GM19468 (cell line): Measurements from ENCODE around the gene TNFAIP2.

Source experiments
- ATAC-seq: cut with Tn5 transposase; IDR thresholded peaks from one replicate; pipeline ENCODE4 v1.9.1; 2021; ENCODE audit warnings: mild to moderate bottlenecking, moderate library complexity, moderate number of reproducible peaks; ENCODE audit not compliant: unreplicated experiment; ENCODE audit errors: extremely low read depth

TNFAIP2 gene

GRCh38 chr14:103132381-103133209 lies 9.3 kb downstream of the TNFAIP2 start:
- no peak for ATAC-seq

- no peak for ATAC-seq
Observed at GRCh38 chr14:103133210-103134140, 10.2 kb downstream of the TNFAIP2 start.

DNA sequence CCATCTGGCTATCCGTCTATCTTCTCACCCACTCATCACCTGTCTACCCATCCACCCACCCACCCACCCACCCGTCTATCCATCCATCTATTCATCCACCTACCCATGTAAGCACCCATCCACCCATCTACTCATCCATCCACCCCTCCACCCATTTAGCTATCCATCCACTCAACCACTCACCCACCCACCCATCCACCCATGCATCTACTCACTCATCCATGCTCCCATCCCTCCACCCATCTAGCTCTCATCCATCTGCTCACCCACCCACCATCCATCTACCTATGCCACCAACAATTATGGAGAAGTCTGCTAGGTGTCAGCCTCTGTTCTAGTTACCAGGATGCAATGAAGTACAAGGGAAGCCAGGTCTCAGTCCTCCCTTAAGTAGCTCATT lies 11.1 kb downstream of the TNFAIP2 start:
- no peak for ATAC-seq

- ATAC-seq: no peak
Observed at GRCh38 chr14:103134919-103135318, 11.7 kb downstream of the TNFAIP2 start.

DNA sequence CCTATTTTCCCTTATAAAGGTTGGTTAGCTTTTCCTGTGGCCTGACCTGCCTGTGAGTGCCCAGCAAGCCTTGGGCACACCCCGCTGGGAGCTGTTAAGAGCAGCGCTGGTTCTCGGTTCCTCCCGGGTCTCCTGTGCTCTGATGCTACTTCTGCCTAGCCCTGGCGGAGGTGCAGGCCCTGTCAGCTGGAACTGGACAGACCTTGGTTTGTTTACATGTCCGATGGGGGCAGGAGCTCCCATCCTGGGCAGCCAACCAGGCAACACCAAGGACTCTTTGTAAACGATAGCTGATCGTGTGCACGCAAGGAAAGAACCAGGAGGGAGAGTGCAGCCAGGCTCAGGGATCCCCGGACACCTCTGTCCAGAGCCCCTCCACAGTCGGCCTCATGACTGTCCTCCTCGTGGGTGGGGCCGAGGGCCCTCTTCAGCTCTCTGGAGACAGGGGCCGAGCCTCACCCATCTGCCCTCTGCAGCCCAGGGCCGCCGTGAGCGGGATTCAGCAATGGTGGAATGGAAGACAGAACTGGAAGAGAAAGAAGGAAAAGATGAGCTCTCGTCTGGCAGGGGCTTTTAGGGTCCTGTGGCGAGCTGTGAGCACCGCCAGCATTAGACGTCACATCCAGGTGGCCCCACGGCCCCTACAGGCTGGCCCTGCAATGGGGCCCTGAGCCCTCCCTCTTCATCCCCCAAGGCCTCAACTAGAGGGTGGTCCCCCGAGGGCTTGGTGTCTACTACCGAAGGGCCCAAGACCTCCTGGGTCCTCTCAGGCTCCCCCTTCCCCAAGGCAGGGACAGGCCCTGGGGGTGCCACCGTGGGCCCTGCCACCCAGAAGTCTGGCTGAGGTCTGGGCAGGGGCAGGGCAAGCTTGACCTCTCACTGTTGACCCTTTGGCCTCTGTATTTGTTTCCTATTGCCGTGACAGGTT lies 12.3 kb downstream of the TNFAIP2 start:
- ATAC-seq: no peak

DNA sequence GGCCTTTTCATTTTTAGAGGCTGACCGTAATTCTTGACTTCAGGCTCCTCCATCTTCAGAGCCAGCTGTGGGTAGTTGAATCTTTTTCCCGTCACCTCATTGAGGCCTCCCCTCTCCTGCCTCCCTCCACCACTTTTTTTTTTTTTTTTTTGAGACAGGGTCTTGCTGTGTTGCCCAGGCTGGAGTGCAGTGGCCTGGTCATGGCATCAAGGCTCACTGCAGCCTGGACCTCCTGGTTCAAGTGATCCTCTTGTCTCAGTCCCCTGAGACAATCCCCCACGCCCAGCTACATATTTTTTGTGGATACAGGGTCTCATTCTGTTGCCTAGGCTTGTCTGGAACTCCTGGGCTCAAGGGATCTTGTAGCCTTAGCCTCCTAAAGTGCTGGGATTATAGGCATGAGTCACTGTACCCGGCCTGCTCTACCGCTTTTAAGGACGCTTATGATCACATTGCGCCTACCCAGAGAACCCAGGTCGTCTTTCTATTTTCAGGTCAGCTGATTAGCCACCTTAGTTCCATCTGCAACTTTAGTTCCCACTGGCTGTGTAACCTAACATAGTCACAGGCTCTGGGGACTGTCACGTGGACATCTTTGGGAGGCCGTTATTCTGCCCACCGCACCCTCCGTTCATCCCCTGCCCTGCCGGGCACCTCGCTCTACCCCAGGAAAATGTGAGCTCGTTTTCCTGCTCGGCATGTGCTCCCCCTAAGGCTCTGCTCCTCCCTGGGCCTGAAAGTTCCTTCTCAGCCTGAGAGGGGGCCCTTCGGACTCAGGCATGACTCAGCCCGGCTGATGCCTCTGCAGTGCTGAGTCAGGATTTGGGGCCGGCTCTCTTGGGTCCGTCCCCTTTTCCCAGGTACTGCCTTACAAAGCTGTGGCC lies 13.4 kb downstream of the TNFAIP2 start:
- no peak for ATAC-seq

DNA sequence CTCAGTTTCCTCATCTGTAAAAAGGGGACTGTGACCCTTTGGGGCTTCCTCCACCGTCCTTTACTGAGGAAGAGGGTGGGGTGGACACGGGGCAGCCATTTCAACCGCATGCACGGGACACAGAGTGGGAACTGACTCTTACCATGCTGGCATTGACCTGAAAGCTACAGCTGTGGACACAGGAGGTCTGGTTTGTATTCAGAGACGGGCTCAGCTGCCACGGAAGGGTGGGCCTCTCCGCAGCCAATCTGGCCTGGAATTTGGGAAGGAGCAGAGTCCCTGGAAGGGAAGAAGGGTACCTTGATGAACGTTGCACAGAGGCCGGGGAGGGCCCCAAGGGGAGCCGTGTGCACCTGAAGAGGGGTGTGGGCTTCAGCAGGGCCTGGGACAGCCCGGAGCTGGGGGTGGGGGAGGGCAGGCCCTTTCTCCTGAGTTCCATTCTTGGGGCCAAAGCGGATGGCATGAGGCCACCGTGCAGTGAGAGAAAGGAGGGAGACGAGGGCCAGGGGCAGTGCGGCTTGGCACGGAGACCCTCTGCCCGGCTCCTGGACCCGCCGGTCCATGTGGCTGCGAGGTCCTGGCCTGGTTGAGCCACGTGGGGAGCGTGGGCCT lies 14.5 kb downstream of the TNFAIP2 start:
- no peak for ATAC-seq

- ATAC-seq: no peak
Observed at GRCh38 chr14:103138301-103139131, 15.3 kb downstream of the TNFAIP2 start.

GRCh38 chr14:103139132-103140025 lies 16.1 kb downstream of the TNFAIP2 start:
- no peak for ATAC-seq

DNA sequence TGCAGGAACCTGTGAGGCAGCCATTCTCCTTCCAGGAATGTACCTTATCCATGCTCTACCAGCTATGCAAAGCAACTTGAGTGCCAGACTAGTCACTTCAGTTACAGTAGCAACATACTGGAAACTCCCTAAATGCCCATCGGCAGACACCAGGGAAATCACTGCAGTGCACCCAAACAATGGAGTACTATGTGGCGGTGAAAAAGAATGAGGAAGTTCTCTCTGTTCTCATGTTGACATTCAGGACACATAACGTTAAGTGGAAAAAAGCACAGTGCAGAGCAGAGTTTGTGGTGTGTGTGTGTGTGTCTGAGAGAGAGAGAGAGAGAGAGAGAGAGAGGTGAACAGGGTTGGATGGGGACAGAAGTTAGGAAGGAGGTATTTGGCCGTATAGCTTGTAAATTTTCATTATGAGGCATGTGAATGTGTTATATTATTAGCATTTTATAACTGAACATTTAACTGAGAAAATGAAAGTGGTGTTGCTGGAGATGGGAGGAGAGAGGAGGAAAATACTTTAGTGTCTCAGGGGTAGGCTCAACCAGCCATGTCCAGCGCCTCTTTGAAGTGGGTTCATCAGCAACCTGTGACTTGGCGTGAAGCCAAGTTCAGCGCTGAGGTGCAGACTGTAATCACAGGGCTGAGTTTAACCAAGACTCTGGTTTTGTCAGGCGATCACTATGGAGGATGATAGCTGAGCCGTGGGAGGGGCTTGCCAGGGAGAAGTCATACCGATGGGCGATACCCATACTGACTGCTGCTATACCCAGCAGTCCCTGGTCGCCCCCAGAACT lies 17.3 kb downstream of the TNFAIP2 start:
- ATAC-seq: no peak

GRCh38 chr14:103141117-103141796 lies 18.0 kb downstream of the TNFAIP2 start:
- ATAC-seq: no peak

GRCh38 chr14:103142026-103142425 lies 18.8 kb downstream of the TNFAIP2 start:
- no peak for ATAC-seq

- ATAC-seq: no peak
Observed at GRCh38 chr14:103142721-103143302, 19.6 kb downstream of the TNFAIP2 start.

- ATAC-seq: no peak
Observed at GRCh38 chr14:103143506-103143905, 20.2 kb downstream of the TNFAIP2 start.

- ATAC-seq: no peak
Observed at GRCh38 chr14:103144085-103144484, 20.8 kb downstream of the TNFAIP2 start.
